Astrocyte of the spinal cord (primary cell): ENCODE results near the gene PMVK.
A peak's percentile ranks its signal among the peaks of the same experiment; 100 is the strongest.

Experiments
- DNase-seq: peaks from one replicate; pipeline ENCODE4 v3.0.0; 2011; ENCODE audit warnings: low read depth, low spot score
- H3K4me3 ChIP-seq: 2 replicates; pipeline ENCODE4 v1.5.1; 2011; ENCODE audit warnings: low read depth, mild to moderate bottlenecking, low read length, moderate library complexity
- in situ Hi-C: cut with HindIII; loops from 2 replicates; pipeline ENCODE4 v1.10.0; 2017; ENCODE audit warnings: low sequenced_read_pairs
- TF ChIP-seq, protein P1 (sequence below): IDR thresholded peaks from 2 replicates; pipeline ENCODE4 v1.5.1; 2012; ENCODE audit warnings: low read depth, mild to moderate bottlenecking, low read length, inconsistent platforms

Gene PMVK

DNA sequence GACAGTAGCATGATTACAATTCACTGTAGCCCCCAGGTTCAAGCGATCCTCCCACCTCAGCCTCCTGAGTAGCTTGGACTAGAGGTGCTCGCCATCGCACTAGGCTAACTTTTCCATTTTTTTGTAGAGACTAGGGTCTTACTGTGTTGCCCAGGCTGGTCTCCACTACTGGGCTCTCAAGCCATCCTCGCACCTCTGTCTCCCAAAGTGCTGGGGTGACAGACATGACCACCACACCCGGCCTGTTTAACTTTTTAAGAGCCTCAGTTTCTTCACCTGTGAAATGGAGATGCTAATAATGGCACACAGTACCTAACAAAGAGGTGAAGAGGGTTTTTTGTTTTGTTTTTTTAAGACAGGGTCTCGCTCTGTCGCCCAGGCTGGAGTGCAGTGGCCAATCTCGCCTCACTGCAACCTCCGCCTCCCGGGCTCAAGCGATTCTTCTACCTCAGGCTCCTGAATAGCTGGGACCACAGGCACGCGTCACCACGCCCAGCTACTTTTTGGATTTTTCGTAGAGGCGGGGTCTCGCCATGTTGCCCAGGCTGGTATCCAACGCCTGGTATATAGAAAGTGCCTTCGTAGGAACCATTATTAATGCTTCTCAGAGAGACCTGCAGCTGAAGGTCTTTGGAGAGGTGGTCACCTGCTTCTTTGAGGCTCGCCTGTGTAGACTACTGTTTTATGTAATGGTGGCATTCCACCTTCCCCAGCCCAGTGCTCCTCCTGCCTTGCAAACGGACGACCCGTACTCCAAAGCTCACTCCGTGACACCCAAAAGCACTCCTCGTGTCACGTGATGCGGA lies 567 bp downstream of the PMVK start:
- DNase-seq, result no peak
- TF ChIP-seq, protein P1, sequence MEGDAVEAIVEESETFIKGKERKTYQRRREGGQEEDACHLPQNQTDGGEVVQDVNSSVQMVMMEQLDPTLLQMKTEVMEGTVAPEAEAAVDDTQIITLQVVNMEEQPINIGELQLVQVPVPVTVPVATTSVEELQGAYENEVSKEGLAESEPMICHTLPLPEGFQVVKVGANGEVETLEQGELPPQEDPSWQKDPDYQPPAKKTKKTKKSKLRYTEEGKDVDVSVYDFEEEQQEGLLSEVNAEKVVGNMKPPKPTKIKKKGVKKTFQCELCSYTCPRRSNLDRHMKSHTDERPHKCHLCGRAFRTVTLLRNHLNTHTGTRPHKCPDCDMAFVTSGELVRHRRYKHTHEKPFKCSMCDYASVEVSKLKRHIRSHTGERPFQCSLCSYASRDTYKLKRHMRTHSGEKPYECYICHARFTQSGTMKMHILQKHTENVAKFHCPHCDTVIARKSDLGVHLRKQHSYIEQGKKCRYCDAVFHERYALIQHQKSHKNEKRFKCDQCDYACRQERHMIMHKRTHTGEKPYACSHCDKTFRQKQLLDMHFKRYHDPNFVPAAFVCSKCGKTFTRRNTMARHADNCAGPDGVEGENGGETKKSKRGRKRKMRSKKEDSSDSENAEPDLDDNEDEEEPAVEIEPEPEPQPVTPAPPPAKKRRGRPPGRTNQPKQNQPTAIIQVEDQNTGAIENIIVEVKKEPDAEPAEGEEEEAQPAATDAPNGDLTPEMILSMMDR, result no peak
- peak overlapping the region; percentile 65 for H3K4me3 ChIP-seq
- in situ Hi-C loops, result no loop called here

DNA sequence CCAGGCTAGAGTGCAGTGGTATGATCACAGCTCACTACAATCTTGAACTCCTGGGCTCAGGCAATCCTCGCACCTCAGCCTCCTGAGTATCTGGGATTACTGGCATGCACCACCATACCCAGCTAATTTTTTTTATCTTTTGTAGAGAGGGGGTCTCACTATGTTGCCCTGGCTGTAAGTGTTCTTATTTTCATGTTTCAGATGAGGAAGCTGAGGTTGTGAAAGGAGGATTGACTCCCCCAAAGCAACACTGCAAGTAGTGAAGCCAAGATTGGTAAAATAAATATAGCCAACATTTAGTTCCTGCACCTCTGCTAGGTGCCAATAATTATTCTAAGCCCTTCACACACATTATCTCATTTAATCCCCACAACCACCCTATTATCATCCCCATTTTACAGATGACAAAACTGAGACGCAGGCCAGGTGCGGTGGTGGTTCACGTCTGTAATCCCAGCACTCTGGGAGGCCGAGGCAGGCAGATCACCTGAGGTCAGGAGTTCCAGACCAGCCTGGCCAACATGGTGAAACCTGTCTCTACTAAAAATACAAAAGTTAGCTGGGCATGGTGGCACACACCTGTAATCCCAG lies 2.1 kb downstream of the PMVK start:
- in situ Hi-C loops, result no loop called here
- no peak for DNase-seq
- no peak overlapping the region for H3K4me3 ChIP-seq
- TF ChIP-seq, protein P1, result no peak

DNA sequence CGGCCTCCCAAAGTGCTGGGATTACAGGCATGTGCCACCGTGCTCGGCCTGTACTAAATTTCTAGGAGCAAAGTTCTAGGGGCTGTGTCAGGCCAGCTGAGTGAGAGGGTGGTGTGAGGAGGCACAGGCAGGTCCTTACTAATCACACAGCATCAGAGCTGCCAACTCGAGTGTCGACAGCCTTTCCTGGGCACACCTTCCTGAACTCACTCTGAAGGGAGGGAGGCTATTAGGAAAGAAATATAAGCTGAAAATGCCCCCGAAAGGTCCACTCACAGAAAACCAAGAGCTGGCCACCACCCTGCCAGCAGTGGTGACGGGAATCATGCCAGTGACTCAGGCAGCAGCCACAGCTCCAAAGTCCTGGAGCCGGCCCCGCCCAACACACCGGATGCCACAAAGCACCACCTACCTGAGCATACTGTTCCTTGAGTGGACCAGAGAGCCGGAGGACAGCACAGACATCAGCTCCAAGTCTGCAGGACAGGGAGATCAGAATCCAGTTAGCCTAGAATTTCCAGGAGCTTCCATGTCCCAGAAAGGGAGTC lies 4.5 kb downstream of the PMVK start:
- in situ Hi-C loops, result no loop called here
- TF ChIP-seq, protein P1, result no peak

DNA sequence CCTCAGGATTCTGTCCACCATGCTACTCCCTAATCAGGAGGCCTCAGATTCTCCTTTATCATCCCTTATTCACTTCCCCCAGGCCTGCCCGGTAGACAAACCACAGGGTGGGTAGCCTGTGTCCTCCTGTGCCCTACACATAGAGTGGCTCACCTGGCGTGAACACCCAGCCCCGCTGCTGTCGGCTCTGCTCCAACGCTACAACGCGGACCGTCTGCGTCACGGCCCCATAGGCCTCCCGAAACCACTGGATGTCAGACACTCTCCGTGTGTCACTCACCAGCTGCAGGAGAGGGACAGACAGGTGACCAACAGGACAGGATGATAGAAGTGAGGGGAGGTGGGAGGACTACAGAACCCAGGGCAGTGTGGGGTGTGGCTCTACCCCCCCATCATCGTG lies 10.3 kb downstream of the PMVK start:
- no peak overlapping the region for H3K4me3 ChIP-seq
- DNase-seq, result no peak
- TF ChIP-seq, protein P1, result no peak
- in situ Hi-C loops, result no loop called here

More for the DNA sequence above, 4.5 kb downstream of the PMVK start:
- no peak overlapping the region for H3K4me3 ChIP-seq
- no peak for DNase-seq

DNA sequence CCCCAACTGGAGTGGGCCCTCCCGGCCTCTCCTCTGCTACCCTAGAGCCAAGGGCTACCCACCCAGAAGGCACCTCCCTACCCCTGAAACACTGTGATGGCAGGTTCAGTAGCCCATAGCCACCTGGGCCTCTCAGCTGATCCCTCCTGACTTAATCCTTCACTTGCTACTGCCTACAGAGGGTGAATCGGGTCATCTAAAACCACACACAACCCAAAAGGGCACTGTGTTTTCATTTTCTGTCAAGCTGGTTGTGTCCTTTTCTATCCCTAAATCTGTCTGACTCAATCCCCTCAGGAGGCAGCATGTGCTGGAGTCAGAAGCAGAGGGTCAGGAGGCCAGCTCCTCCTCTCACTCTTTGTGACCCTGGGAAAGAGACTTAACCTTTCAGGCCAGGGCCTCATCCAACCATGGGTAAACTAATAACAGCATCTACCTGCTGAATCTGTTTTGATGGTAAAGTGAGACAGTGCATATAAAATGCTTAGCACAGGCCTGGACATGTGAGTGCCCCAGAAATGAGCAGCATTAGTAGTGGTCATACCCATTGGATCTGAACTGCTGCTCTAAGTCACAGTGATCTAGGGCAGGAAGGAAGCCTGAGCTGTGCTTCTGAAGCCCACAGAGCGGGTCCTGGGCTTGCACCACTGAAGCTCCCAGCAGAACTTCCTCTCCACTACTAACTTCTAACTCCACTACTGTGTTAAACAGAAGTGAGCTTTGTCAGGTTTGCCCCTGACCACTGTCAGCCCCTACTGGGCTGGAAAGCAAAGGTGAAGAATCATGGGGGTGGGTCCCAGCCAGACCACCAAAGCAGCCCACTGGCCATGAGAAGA lies 11.0 kb downstream of the PMVK start:
- TF ChIP-seq, protein P1, result no peak
- no peak overlapping the region for H3K4me3 ChIP-seq
- in situ Hi-C loops, result no loop called here
- no peak for DNase-seq

DNA sequence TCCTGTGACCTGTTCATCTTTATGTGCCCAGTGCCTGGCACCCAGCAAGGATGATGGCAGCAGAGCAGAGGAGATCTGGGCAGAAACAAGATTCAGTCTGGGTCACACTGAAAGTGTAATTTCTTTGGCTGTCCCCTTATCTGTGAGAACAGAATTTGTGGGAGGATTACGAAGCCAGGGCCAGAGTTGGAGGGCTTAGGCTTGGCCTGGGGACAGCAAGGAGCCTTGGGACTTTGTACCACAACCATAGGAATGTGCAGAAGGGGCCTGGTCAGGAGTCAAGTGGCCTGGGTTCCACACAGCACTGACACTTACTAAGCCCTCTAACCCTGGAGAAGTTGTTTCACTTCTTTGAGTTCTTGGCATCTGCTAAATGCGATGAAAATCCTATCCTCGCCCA lies 12.8 kb downstream of the PMVK start:
- no peak for DNase-seq
- H3K4me3 ChIP-seq, result no peak overlapping the region
- TF ChIP-seq, protein P1, result no peak
- in situ Hi-C loops, result no loop called here
